Bronchial epithelial cell (primary cell): ENCODE results near the gene SAMD4A. TPM values are rescaled to one million over a fixed set of nuclear protein-coding genes. Genes with fewer than 3 reads are reported as not detected.

Experiments
- DNase-seq: peaks from one replicate; pipeline ENCODE4 v3.0.0-alpha.2; 2010; ENCODE audit warnings: low read depth
- FAIRE-seq: peaks from 2 replicates; lab custom pipeline; 2011; peaks lifted over from hg19 to GRCh38; lab: Jason Lieb, UNC
- H3K27me3 ChIP-seq: 2 replicates; pipeline ENCODE4 v1.5.1; 2011; ENCODE audit warnings: low read length; ENCODE audit not compliant: control insufficient read depth, insufficient read depth
- H3K36me3 ChIP-seq: 2 replicates; pipeline ENCODE4 v1.5.1; 2011; ENCODE audit warnings: low read length; ENCODE audit not compliant: control insufficient read depth, insufficient read depth
- H3K4me3 ChIP-seq: 2 replicates; pipeline ENCODE4 v1.5.1; 2011; ENCODE audit warnings: mild to moderate bottlenecking, low read depth, low read length, control low read depth
- CTCF ChIP-seq: IDR thresholded peaks from 2 replicates; pipeline ENCODE4 v1.5.1; 2011; ENCODE audit warnings: mild to moderate bottlenecking, moderate library complexity, low read length, control low read depth, inconsistent platforms; ENCODE audit not compliant: insufficient read depth, severe bottlenecking
- total RNA-seq: library from RNA; depleted of rRNA; stranded (reverse); fragments of >200 nt; gene quantifications from 2 replicates; pipeline ENCODE4 v1.2.1, GENCODE V29; 2014

Gene SAMD4A
- total RNA-seq, 1 donor from 2014 or later = 13.4 TPM

GRCh38 chr14:54685286-54685845, 118.4 kb downstream of the SAMD4A start:
- H3K4me3 ChIP-seq = no peak overlapping the region
- TF ChIP-seq CTCF = no peak
- peak; percentile 18 for FAIRE-seq
- no peaks in the 10 kb centered on the region for H3K27me3 ChIP-seq
- no peaks in the 10 kb centered on the region for H3K36me3 ChIP-seq
- DNase-seq = peak; percentile 94

- Histone ChIP-seq H3K27me3 (no peaks in the 10 kb centered on the region), H3K36me3 (no peaks in the 10 kb centered on the region), H3K4me3 (no peak overlapping the region)
- DNase-seq (peak; percentile 46), FAIRE-seq (no peak)
- TF ChIP-seq CTCF = no peak
Observed at GRCh38 chr14:54686219-54686870, 119.4 kb downstream of the SAMD4A start.

- FAIRE-seq (no peak), DNase-seq (no peak)
- H3K27me3 ChIP-seq = no peaks in the 10 kb centered on the region
- no peaks in the 10 kb centered on the region for H3K36me3 ChIP-seq
- TF ChIP-seq CTCF = no peak
- H3K4me3 ChIP-seq = no peak overlapping the region
Observed at GRCh38 chr14:54686871-54687749, 120.2 kb downstream of the SAMD4A start.

GRCh38 chr14:54687750-54688119, 120.8 kb downstream of the SAMD4A start:
- TF ChIP-seq CTCF = no peak
- H3K36me3 ChIP-seq = no peaks in the 10 kb centered on the region
- no peaks in the 10 kb centered on the region for H3K27me3 ChIP-seq
- DNase-seq (no peak), FAIRE-seq (no peak)
- no peak overlapping the region for H3K4me3 ChIP-seq

GRCh38 chr14:54688229-54688628, 121.3 kb downstream of the SAMD4A start:
- Histone ChIP-seq H3K4me3 (no peak overlapping the region), H3K27me3 (no peaks in the 10 kb centered on the region), H3K36me3 (no peaks in the 10 kb centered on the region)
- DNase-seq = no peak
- FAIRE-seq = no peak
- TF ChIP-seq CTCF = no peak
